Skeletal muscle tissue (tissue), 4 donors: ENCODE results near the gene MBOAT1. TPM values are rescaled to one million over a fixed set of nuclear protein-coding genes. Genes with fewer than 3 reads are reported as not detected.

Source experiments
- H3K27ac ChIP-seq: one replicate; pipeline ENCODE4 v1.7.0; 2013; ENCODE audit warnings: mild to moderate bottlenecking, low read depth, low read length, inconsistent platforms
- H3K27me3 ChIP-seq, 3 donors: one replicate each; pipeline ENCODE4 v1.7.0; 2013; ENCODE audit warnings: low read length in 3 of 3; ENCODE audit not compliant: control insufficient read depth in 3 of 3, insufficient read depth in 3 of 3
- H3K36me3 ChIP-seq, 3 donors: one replicate each; pipeline ENCODE4 v1.7.0; 2013; ENCODE audit warnings: low read length in 3 of 3; ENCODE audit not compliant: control insufficient read depth in 3 of 3, insufficient read depth in 3 of 3
- H3K4me1 ChIP-seq, 3 donors: one replicate each; pipeline ENCODE4 v1.7.0; 2013; ENCODE audit warnings: low read length in 3 of 3, mild to moderate bottlenecking in 3 of 3; ENCODE audit not compliant: control insufficient read depth in 3 of 3, insufficient read depth in 3 of 3
- H3K4me3 ChIP-seq, 3 donors: one replicate each; pipeline ENCODE4 v1.7.0; 2013; ENCODE audit warnings: low read length in 3 of 3
- H3K9ac ChIP-seq, 3 donors: one replicate each; pipeline ENCODE4 v1.7.0; 2013; ENCODE audit warnings: low read length in 3 of 3, mild to moderate bottlenecking in 3 of 3, moderate library complexity in 2 of 3, low read depth in 1 of 3
- H3K9me3 ChIP-seq, 3 donors: one replicate each; pipeline ENCODE4 v1.7.0; 2013; ENCODE audit warnings: low read length in 3 of 3; ENCODE audit not compliant: control insufficient read depth in 3 of 3
- total RNA-seq: library from RNA; depleted of rRNA; stranded (reverse); fragments of >200 nt; gene quantifications from one replicate; pipeline ENCODE4 v1.2.3, GENCODE V29; 2014
- donor health status: Osteomylitis.

The MBOAT1 gene
- total RNA-seq, 1 donor from 2014 or later, result 8.9 TPM

DNA sequence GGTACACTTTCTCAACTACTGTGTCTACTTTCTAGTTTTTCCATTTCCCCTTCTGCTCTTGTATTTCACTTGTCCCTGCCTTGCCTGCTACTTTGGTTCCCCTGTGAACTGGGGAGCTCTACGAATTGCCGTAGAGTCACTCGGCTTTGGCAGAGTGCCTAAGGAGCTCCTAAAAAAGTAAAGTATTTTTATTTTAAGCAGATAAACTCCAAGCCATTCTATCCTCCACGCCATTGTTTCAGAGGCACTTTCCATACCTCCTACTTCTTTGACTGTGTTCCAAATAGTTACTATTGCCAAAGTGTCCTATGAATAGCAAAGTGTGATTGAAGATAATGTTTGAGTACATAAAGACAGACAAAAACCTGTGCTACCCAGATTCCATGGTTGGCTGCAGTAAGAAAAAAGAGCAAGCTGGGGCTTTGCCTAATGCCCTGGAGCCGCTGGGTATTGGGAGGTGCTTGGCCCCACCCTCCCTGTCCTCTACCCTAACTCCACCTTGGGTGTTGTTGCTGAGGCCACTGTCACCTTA, 5.1 kb upstream of the MBOAT1 start:
- Histone ChIP-seq H3K4me3 (peak overlapping the region in 1 of 3 donors; percentile 14), H3K27ac (peak overlapping the region; percentile 13), H3K9me3 (no peaks in the 10 kb centered on the region), H3K27me3 (no peaks in the 10 kb centered on the region), H3K36me3 (no peaks in the 10 kb centered on the region), H3K4me1 (peaks cover 10 to 15% (median 11%) of the 10 kb centered on the region in 3 donors), H3K9ac (no peak overlapping the region)

DNA sequence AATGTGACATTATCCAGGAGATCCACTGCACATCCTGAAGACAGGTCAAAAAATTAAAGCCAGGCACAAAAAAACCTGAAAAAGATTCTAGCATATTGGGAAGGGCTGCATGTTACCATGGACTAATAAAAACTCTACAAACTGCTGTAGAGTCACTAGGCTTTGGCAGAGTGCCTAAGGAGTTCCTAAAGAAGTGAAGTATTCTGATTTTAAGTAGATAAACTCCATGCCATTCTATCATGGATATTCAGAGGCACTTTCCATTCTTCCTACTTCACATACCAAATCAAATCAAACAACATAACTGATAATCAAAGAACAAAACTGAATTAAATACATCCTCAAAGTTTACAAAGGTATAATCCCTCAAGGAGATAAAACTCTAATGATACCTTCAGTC, 3.0 kb upstream of the MBOAT1 start:
- H3K9me3 ChIP-seq, result no peaks in the 10 kb centered on the region
- H3K27me3 ChIP-seq, result no peaks in the 10 kb centered on the region
- no peak overlapping the region for H3K4me3 ChIP-seq
- no peak overlapping the region for H3K27ac ChIP-seq
- H3K9ac ChIP-seq, result no peak overlapping the region
- peaks cover 10 to 26% (median 11%) of the 10 kb centered on the region in 3 donors for H3K4me1 ChIP-seq
- no peaks in the 10 kb centered on the region for H3K36me3 ChIP-seq

- Histone ChIP-seq H3K9me3 (no peaks in the 10 kb centered on the region), H3K36me3 (no peaks in the 10 kb centered on the region), H3K27me3 (no peaks in the 10 kb centered on the region), H3K4me1 (peaks cover 10 to 26% (median 11%) of the 10 kb centered on the region in 3 donors), H3K4me3 (peak overlapping the region; percentile 81 to 85 (median 83)), H3K9ac (peak overlapping the region; percentile 84 to 92 (median 88)), H3K27ac (peak overlapping the region; percentile 85)
These were observed 1.1 kb upstream of the MBOAT1 start for GRCh38 chr6:20213271-20213798.

GRCh38 chr6:20211941-20212391, 303 bp downstream of the MBOAT1 start:
- Histone ChIP-seq H3K4me1 (peaks cover 8 to 22% (median 10%) of the 10 kb centered on the region in 3 donors), H3K4me3 (peak overlapping the region; percentile 80 to 83 (median 81)), H3K27me3 (no peaks in the 10 kb centered on the region), H3K36me3 (no peaks in the 10 kb centered on the region), H3K27ac (peak overlapping the region; percentile 46), H3K9ac (peak overlapping the region; percentile 71 to 88 (median 84)), H3K9me3 (no peaks in the 10 kb centered on the region)

DNA sequence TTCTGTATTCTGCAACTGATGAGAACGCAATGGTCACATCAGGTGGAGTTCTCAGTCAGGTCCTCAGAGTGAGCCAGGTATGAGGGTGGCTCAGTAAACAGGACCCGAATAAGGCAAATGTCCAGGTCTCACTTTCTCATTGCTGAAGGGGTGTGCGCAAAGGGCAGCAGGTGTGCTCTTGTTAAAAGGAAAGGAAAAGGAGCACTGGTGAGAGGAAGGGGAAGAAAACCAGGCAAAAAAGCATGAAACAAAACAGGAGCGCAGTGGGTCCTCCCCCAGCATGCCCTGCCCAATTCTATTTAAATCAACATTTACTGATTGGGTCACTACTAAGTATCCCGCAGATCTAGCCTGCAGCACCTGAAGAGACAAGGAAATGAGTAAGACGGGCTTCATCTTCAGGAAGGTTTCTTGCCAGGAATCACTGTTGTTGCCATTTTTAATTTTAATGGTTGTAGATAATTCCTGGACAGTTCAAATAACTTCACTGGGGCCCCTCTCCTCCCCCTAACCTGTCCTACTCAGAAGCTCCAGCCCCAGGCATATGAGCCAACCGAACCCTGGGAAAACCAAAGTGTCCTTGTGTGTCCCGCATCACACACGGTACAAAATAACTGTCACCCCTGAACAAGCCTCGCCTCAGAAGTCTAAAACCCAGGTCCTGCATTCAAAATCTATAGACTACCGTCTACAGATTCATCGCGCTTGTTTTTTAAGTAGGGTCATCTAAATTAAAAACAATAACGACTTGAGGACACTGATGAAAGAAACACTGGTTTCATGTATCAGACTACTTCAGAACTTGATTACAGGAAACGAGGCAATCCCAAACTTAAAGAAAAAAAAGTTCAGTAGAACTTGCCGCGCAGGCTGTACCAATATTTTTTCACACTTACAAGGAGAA, 980 bp downstream of the MBOAT1 start:
- peak overlapping the region; percentile 71 to 88 (median 84) for H3K9ac ChIP-seq
- H3K36me3 ChIP-seq, result no peaks in the 10 kb centered on the region
- H3K27me3 ChIP-seq, result no peaks in the 10 kb centered on the region
- H3K4me3 ChIP-seq, result peak overlapping the region; percentile 80 to 83 (median 81)
- peaks cover 8 to 22% (median 10%) of the 10 kb centered on the region in 3 donors for H3K4me1 ChIP-seq
- peak overlapping the region; percentile 46 for H3K27ac ChIP-seq
- H3K9me3 ChIP-seq, result no peaks in the 10 kb centered on the region

GRCh38 chr6:20210158-20210557, 2.1 kb downstream of the MBOAT1 start:
- Histone ChIP-seq H3K9ac (no peak overlapping the region), H3K36me3 (no peaks in the 10 kb centered on the region), H3K4me3 (no peak overlapping the region), H3K9me3 (no peaks in the 10 kb centered on the region), H3K27me3 (no peaks in the 10 kb centered on the region), H3K4me1 (peaks cover 8 to 22% (median 13%) of the 10 kb centered on the region in 3 donors), H3K27ac (no peak overlapping the region)

DNA sequence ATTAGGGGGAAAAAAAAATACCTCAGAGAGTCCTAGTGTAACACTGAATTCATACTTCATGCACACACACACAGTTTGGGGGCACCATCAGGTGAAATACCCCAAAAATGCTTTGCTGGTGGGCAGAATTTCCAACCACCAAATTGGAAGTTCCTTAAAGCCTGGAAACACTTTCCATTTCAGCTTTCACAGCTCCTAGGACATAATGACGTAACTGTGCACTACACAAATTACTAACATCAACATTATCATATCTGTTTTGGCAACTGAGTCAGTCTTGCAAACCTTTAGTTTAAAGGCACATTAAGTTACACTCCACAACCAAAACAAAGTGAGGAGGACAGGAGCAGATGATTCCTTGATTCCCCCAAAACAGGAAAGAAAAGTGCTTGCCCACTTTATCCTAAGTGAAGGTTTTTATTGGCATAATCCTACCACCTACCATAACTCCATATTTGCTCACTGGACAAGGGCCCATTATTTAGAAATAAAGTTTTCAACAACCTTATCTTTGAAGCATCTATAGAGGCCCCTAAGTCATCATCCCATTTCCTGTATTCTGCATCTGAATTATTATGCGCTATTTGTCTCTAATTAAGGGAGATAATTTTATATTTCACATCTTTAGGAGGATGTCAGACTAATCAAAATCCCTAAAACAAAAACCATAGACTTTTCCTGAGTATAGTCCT, 3.4 kb downstream of the MBOAT1 start:
- Histone ChIP-seq H3K27ac (no peak overlapping the region), H3K4me1 (peaks cover 8 to 22% (median 13%) of the 10 kb centered on the region in 3 donors), H3K36me3 (no peaks in the 10 kb centered on the region)

GRCh38 chr6:20207088-20207418, 5.2 kb downstream of the MBOAT1 start:
- Histone ChIP-seq H3K27me3 (no peaks in the 10 kb centered on the region), H3K9me3 (no peaks in the 10 kb centered on the region), H3K4me3 (no peak overlapping the region), H3K4me1 (peaks cover 0 to 10% (median 3%) of the 10 kb centered on the region in 3 donors), H3K27ac (no peak overlapping the region), H3K36me3 (no peaks in the 10 kb centered on the region), H3K9ac (no peak overlapping the region)

More for the DNA sequence above, 3.4 kb downstream of the MBOAT1 start:
- no peaks in the 10 kb centered on the region for H3K9me3 ChIP-seq
- no peak overlapping the region for H3K4me3 ChIP-seq
- H3K27me3 ChIP-seq, result no peaks in the 10 kb centered on the region
- no peak overlapping the region for H3K9ac ChIP-seq

DNA sequence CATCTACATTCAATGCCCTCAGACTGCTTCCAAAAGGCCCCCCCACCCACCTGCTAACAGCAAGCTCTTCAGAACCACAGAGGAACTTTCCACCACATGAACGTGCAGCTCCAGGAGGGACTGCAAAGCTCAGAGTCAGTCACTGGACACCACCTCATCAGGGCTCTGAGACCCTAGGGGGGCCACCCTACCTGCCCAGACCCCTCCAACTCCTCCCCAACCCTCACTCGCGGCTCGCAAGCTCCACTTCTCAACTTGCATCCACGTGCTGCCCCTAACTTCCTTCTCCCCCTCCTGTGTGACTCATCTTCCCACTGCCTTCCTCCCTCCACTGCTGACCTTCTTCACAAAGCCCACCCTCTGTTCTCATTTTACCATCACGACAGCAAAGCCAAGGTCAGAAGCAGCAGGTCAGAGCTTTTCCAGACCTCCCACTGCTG, 6.5 kb downstream of the MBOAT1 start:
- Histone ChIP-seq H3K27ac (no peak overlapping the region), H3K36me3 (no peaks in the 10 kb centered on the region), H3K9me3 (no peaks in the 10 kb centered on the region), H3K4me1 (peaks cover 0 to 3% (median 0%) of the 10 kb centered on the region in 3 donors), H3K4me3 (no peak overlapping the region), H3K27me3 (no peaks in the 10 kb centered on the region), H3K9ac (no peak overlapping the region)
